HepG2 (cell line): Measurements from ENCODE around the gene MRRF.

Experiments used
- ATF7 ChIP-seq, 2 experiments: fragments of 450-650 bp in 1 of 2; sonication (generic) in 1 of 2; formaldehyde crosslinking in 1 of 2; IDR thresholded peaks; 2 replicates each; pipeline versions ENCODE4 v1.4.0 to v1.6.1; 2016 to 2020; ENCODE audit warnings: antibody characterized with exemption in 1 of 2, mild to moderate bottlenecking in 1 of 2, missing genetic modification reagents in 1 of 2
- CEBPG ChIP-seq: IDR thresholded peaks from 2 replicates; pipeline ENCODE4 v1.6.1; 2016
- CHD2 ChIP-seq: IDR thresholded peaks from 2 replicates; pipeline ENCODE4 v1.6.1; 2011; ENCODE audit warnings: low read depth, low read length, improper control_type of control experiment
- EP300 ChIP-seq, 3 experiments: sonication (generic) in 1 of 3; formaldehyde crosslinking in 1 of 3; IDR thresholded peaks; 2 replicates each; pipeline versions ENCODE4 v1.5.1 to v1.6.1; 2011 to 2020; ENCODE audit warnings: low read depth in 2 of 3, low read length in 2 of 3, borderline replicate concordance in 1 of 3, improper control_type of control experiment in 1 of 3, mild to moderate bottlenecking in 1 of 3, missing genetic modification reagents in 1 of 3, moderate library complexity in 1 of 3
- MYC ChIP-seq: sonication (generic); formaldehyde crosslinking; IDR thresholded peaks from 2 replicates; pipeline ENCODE4 v1.9.0; 2021; ENCODE audit warnings: missing genetic modification reagents, borderline replicate concordance
- NCOR1 ChIP-seq: fragments of 200-600 bp; sonication (generic); IDR thresholded peaks from 2 replicates; pipeline ENCODE4 v1.7.0; 2017; ENCODE audit warnings: antibody characterized with exemption, low read length, borderline replicate concordance
- POLR2A ChIP-seq, 2 experiments: IDR thresholded peaks; 2 replicates each; pipeline ENCODE4 v1.6.1; 2011; ENCODE audit warnings: low read depth in 2 of 2, low read length in 2 of 2, mild to moderate bottlenecking in 1 of 2, moderate library complexity in 1 of 2; ENCODE audit not compliant: insufficient read depth in 1 of 2
- SP1 ChIP-seq, 2 experiments: fragments of 450-650 bp in 1 of 2; sonication (generic) in 1 of 2; formaldehyde crosslinking in 1 of 2; IDR thresholded peaks; 2 replicates each; pipeline versions ENCODE4 v1.4.0 to v1.6.1; 2016 to 2020; ENCODE audit warnings: missing genetic modification reagents in 1 of 2
- TGIF2 ChIP-seq: IDR thresholded peaks from 2 replicates; pipeline ENCODE4 v1.6.1; 2016; ENCODE audit warnings: control low read depth, missing compliant biosample characterization
- ZNF101 ChIP-seq: sonication (generic); formaldehyde crosslinking; IDR thresholded peaks from 2 replicates; pipeline ENCODE4 v1.4.0; 2020; ENCODE audit warnings: mild to moderate bottlenecking, low read depth, missing genetic modification reagents, borderline replicate concordance
- TF ChIP-seq, protein P1 (sequence below): sonication (generic); formaldehyde crosslinking; IDR thresholded peaks from 2 replicates; pipeline ENCODE4 v1.5.0; 2020; ENCODE audit warnings: mild to moderate bottlenecking, missing genetic modification reagents, borderline replicate concordance
- TF ChIP-seq, protein P2 (sequence below), 2 experiments: IDR thresholded peaks; 2 replicates each; pipeline ENCODE4 v1.6.1; 2011 to 2012; ENCODE audit warnings: low read length in 2 of 2, borderline replicate concordance in 1 of 2, low read depth in 1 of 2, mild to moderate bottlenecking in 1 of 2, moderate library complexity in 1 of 2

DNA sequence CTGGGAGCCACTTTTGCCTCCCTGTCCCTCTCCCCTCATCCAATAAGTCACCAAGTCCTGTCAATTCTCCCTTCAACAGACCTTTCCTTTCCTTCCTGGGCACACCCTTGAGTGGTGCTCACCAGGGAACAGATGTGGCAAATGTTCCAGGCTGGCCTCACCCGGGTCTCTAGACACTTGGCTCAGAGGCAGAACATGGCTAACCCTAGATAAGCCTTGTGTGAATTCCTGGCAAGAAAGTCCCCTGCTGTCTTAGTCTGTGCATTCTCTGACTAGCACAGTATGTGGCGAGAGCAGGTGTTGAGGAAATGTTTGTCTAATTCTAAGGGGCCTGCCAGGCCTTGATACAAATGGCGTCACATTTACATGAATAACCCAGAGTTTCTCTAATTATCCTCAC lies 64.9 kb downstream of the MRRF start:
- TF ChIP-seq NCOR1 (no peak), ZNF101 (no peak), MYC (CRISPR knock-in tag) (no peak), TGIF2 (CRISPR knock-in tag) (no peak), CEBPG (CRISPR knock-in tag) (no peak), ATF7 (IDR thresholded peaks at IDR 0.05) (no peak), ATF7 (CRISPR knock-in tag; IDR thresholded peaks at IDR 0.05) (no peak), SP1 (IDR thresholded peaks at IDR 0.05) (no peak), SP1 (CRISPR knock-in tag; IDR thresholded peaks at IDR 0.05) (no peak), CHD2 (no peak), POLR2A (IDR thresholded peaks at IDR 0.05; ENCODE audit: insufficient read depth in 1 of 2, low read depth in 2 of 2, low read length in 2 of 2) (no peak), EP300 (IDR thresholded peaks at IDR 0.05; ENCODE audit: low read depth in 2 of 2, low read length in 2 of 2) (no peak), EP300 (CRISPR knock-in tag; IDR thresholded peaks at IDR 0.05; ENCODE audit: borderline replicate concordance) (no peak)
- TF ChIP-seq, protein P1, sequence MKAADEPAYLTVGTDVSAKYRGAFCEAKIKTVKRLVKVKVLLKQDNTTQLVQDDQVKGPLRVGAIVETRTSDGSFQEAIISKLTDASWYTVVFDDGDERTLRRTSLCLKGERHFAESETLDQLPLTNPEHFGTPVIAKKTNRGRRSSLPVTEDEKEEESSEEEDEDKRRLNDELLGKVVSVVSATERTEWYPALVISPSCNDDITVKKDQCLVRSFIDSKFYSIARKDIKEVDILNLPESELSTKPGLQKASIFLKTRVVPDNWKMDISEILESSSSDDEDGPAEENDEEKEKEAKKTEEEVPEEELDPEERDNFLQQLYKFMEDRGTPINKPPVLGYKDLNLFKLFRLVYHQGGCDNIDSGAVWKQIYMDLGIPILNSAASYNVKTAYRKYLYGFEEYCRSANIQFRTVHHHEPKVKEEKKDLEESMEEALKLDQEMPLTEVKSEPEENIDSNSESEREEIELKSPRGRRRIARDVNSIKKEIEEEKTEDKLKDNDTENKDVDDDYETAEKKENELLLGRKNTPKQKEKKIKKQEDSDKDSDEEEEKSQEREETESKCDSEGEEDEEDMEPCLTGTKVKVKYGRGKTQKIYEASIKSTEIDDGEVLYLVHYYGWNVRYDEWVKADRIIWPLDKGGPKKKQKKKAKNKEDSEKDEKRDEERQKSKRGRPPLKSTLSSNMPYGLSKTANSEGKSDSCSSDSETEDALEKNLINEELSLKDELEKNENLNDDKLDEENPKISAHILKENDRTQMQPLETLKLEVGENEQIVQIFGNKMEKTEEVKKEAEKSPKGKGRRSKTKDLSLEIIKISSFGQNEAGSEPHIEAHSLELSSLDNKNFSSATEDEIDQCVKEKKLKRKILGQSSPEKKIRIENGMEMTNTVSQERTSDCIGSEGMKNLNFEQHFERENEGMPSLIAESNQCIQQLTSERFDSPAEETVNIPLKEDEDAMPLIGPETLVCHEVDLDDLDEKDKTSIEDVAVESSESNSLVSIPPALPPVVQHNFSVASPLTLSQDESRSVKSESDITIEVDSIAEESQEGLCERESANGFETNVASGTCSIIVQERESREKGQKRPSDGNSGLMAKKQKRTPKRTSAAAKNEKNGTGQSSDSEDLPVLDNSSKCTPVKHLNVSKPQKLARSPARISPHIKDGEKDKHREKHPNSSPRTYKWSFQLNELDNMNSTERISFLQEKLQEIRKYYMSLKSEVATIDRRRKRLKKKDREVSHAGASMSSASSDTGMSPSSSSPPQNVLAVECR (CRISPR knock-in tag) = no peak
- TF ChIP-seq, protein P2, sequence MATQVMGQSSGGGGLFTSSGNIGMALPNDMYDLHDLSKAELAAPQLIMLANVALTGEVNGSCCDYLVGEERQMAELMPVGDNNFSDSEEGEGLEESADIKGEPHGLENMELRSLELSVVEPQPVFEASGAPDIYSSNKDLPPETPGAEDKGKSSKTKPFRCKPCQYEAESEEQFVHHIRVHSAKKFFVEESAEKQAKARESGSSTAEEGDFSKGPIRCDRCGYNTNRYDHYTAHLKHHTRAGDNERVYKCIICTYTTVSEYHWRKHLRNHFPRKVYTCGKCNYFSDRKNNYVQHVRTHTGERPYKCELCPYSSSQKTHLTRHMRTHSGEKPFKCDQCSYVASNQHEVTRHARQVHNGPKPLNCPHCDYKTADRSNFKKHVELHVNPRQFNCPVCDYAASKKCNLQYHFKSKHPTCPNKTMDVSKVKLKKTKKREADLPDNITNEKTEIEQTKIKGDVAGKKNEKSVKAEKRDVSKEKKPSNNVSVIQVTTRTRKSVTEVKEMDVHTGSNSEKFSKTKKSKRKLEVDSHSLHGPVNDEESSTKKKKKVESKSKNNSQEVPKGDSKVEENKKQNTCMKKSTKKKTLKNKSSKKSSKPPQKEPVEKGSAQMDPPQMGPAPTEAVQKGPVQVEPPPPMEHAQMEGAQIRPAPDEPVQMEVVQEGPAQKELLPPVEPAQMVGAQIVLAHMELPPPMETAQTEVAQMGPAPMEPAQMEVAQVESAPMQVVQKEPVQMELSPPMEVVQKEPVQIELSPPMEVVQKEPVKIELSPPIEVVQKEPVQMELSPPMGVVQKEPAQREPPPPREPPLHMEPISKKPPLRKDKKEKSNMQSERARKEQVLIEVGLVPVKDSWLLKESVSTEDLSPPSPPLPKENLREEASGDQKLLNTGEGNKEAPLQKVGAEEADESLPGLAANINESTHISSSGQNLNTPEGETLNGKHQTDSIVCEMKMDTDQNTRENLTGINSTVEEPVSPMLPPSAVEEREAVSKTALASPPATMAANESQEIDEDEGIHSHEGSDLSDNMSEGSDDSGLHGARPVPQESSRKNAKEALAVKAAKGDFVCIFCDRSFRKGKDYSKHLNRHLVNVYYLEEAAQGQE (IDR thresholded peaks at IDR 0.05; ENCODE audit: borderline replicate concordance in 1 of 2, low read depth in 1 of 2, low read length in 2 of 2) = no peak
